HepG2 (cell line): ENCODE measurements around the gene CA11. TPM values are rescaled to one million over a fixed set of nuclear protein-coding genes. Genes with fewer than 3 reads are reported as not detected.

Experiments
- AKAP8 ChIP-seq: sonication (generic); formaldehyde crosslinking; IDR thresholded peaks from 2 replicates; pipeline ENCODE4 v1.5.1; 2020; ENCODE audit warnings: mild to moderate bottlenecking, missing genetic modification reagents
- ESRRA ChIP-seq: sonication (generic); formaldehyde crosslinking; IDR thresholded peaks from 2 replicates; pipeline ENCODE4 v1.5.1; 2020; ENCODE audit warnings: mild to moderate bottlenecking, low read depth, missing genetic modification reagents
- FUBP1 ChIP-seq: sonication (generic); formaldehyde crosslinking; IDR thresholded peaks from 2 replicates; pipeline ENCODE4 v1.5.1; 2020; ENCODE audit warnings: missing genetic modification reagents, mild to moderate bottlenecking, borderline replicate concordance
- HES4 ChIP-seq: sonication (generic); formaldehyde crosslinking; IDR thresholded peaks from 2 replicates; pipeline ENCODE4 v1.9.0; 2021; ENCODE audit warnings: mild to moderate bottlenecking, missing genetic modification reagents, borderline replicate concordance
- HNRNPK ChIP-seq: fragments of 200-400 bp; formaldehyde crosslinking; IDR thresholded peaks from 2 replicates; pipeline ENCODE4 v1.6.1; 2018; ENCODE audit warnings: low read length, low read depth, moderate library complexity, mild to moderate bottlenecking; ENCODE audit not compliant: poor library complexity, severe bottlenecking
- MAX ChIP-seq: IDR thresholded peaks from 2 replicates; pipeline ENCODE4 v1.6.1; 2012; ENCODE audit warnings: inconsistent platforms
- MIER2 ChIP-seq: IDR thresholded peaks from 2 replicates; pipeline ENCODE4 v1.6.1; 2016; ENCODE audit warnings: missing biosample characterization, missing genetic modification reagents
- MTF1 ChIP-seq: sonication (generic); formaldehyde crosslinking; IDR thresholded peaks from 2 replicates; pipeline ENCODE4 v1.5.0; 2020; ENCODE audit warnings: missing genetic modification reagents
- POLR2AphosphoS2 ChIP-seq: IDR thresholded peaks from 2 replicates; pipeline ENCODE4 v1.6.1; 2011; ENCODE audit warnings: low read depth, low read length, improper control_type of control experiment
- SUZ12 ChIP-seq: fragments of 150-350 bp; IDR thresholded peaks from 2 replicates; pipeline ENCODE4 v1.6.1; 2014; ENCODE audit warnings: low read depth, low read length
- ZBTB49 ChIP-seq: sonication (generic); formaldehyde crosslinking; IDR thresholded peaks from 2 replicates; pipeline ENCODE4 v1.4.0; 2020; ENCODE audit warnings: missing genetic modification reagents, borderline replicate concordance
- ZHX1 ChIP-seq: sonication (generic); formaldehyde crosslinking; IDR thresholded peaks from 2 replicates; pipeline ENCODE4 v1.8.1; 2022; ENCODE audit warnings: low read depth, mild to moderate bottlenecking, missing genetic modification reagents
- ZNF281 ChIP-seq: sonication (generic); formaldehyde crosslinking; IDR thresholded peaks from 2 replicates; pipeline ENCODE4 v1.4.0; 2020; ENCODE audit warnings: missing genetic modification reagents, borderline replicate concordance
- ZNF446 ChIP-seq: sonication (generic); formaldehyde crosslinking; IDR thresholded peaks from 2 replicates; pipeline ENCODE4 v1.5.0; 2020; ENCODE audit warnings: mild to moderate bottlenecking, missing genetic modification reagents
- ZNF746 ChIP-seq: sonication (generic); formaldehyde crosslinking; IDR thresholded peaks from 2 replicates; pipeline ENCODE4 v1.8.0; 2022; ENCODE audit warnings: mild to moderate bottlenecking, missing genetic modification reagents
- ZNF766 ChIP-seq: sonication (generic); formaldehyde crosslinking; IDR thresholded peaks from 2 replicates; pipeline ENCODE4 v1.5.0; 2020; ENCODE audit warnings: missing genetic modification reagents, borderline replicate concordance
- ZUFSP ChIP-seq: sonication (generic); formaldehyde crosslinking; IDR thresholded peaks from 2 replicates; pipeline ENCODE4 v1.9.0; 2021; ENCODE audit warnings: missing genetic modification reagents, mild to moderate bottlenecking, borderline replicate concordance
- polyA plus RNA-seq, 8 experiments: library from polyadenylated mRNA; depleted of rRNA in 3 of 8; stranded (reverse) in 7 of 8; unstranded in 1 of 8; fragments of >200 nt; fragmentation: Illumina TruSeq in 4 of 8; extraction: Trizol in 4 of 8; gene quantifications; 2 replicates each; pipeline versions ENCODE4 v1.2.1 to v1.2.3, GENCODE V29; 2011 to 2016; ENCODE audit warnings: low read depth in 4 of 8, missing spikeins in 1 of 8, mixed read lengths in 1 of 8; ENCODE audit not compliant: insufficient read depth in 1 of 8
- total RNA-seq, 5 experiments: library from RNA; depleted of rRNA; stranded (reverse); fragments of >200 nt; fragmentation: Illumina TruSeq; extraction: Trizol; gene quantifications; 2 replicates each; pipeline ENCODE4 v1.2.3, GENCODE V29; 2016; ENCODE audit warnings: low read depth in 1 of 5

CA11 gene
- total and polyA plus RNA-seq, 2 of the 13 experiments (the other 11 are each of a cell fraction or from before 2014, with no cell fraction given): 0.41 to 0.58 TPM

- TF ChIP-seq POLR2AphosphoS2: no peak
- TF ChIP-seq MAX: peak; percentile 100
- peak; percentile 69; the same call in 1 of the 2 replicates for TF ChIP-seq ESRRA
- TF ChIP-seq ZNF746 (CRISPR knock-in tag): peak; percentile 34; the same call in 1 of the 2 replicates
- peak; percentile 64 for TF ChIP-seq HES4
- no peak for TF ChIP-seq ZNF766 (CRISPR knock-in tag)
- no peak for TF ChIP-seq MIER2
- TF ChIP-seq ZHX1 (CRISPR knock-in tag): 0 out of 2 replicates have a peak, but pooled peaks have one; percentile 56
- no peak for TF ChIP-seq ZUFSP
- TF ChIP-seq AKAP8 (CRISPR knock-in tag): no peak
- no peak for TF ChIP-seq SUZ12
- TF ChIP-seq MTF1 (CRISPR knock-in tag): no peak
- no peak for TF ChIP-seq HNRNPK
- no peak for TF ChIP-seq ZBTB49 (CRISPR knock-in tag)
- no peak; the same call in 1 of the 2 replicates for TF ChIP-seq ZNF446 (CRISPR knock-in tag)
- no peak for TF ChIP-seq FUBP1
- TF ChIP-seq ZNF281 (CRISPR knock-in tag): peak; percentile 42; the same call in 1 of the 2 replicates
These were observed 8.5 kb downstream of the CA11 start (continued) for GRCh38 chr19:48637449-48637947.
